Measurements from ENCODE around the gene PPP1R13B.

Gene PPP1R13B

DNA sequence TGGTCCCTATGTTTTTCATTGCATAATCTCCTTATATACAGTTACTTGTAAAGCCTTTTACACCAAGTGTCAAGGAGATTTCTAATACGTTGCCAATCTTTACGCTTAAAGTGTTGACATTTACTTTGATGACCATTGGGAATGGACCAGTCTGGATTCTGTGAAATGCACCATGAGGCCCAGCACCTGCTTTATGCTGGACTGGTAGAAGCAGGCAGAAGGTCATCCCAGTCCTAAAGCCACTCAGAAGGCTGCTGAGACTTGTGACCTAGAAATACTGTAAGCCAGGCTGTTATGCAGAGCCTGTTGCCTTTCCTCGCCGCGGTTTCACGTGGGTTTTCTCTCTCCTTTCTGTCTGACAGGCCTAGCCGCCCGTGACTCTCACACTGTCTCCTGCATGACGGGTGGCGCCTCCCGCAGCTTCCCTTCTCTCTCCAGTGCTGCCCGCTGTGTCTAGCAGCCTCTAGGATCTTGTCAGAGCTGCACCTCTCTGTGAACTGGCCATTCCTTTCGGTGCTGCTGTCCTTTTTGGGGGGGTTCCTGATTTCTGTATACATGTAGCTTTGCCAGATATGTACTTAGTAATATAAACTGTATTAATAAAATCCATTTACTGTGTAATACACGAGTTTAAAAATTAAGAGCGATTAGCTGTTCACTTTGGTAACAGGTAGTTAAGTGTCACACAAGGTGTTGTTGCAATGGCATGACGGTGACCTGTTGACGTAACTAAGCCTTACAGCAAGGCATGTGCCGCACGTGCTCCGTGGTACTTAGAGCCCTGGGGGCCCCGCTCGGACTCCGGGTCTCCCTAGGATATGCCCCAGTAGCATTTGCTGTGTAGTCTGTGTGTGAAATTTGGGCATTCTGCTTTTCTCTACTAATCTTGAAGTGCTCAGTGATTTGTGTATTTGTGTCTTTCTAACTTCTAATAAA lies 161.8 kb downstream of the PPP1R13B start:
- no peak for DNase-seq (ENCODE audit: low spot score)

DNA sequence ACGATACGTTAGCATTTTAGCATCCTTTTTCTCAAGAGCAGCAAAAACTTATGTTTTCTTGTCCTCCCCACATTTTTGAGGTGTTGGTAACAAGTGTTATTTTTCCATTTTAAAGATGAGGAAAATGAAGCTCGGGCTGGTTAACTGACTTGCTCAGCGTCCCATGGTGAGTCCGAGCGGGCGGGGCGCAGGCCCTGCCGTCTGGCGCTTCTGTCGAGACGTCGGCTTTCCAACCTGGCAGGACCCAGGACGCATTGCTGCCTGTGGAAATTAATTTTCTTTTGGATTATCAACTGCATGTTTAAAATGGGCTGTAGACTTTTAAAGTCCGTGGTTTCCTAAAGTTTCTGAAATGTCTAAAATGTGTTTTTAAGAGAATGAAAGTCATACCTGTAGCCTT lies 162.5 kb downstream of the PPP1R13B start:
- no peak for DNase-seq (ENCODE audit: low spot score)

DNA sequence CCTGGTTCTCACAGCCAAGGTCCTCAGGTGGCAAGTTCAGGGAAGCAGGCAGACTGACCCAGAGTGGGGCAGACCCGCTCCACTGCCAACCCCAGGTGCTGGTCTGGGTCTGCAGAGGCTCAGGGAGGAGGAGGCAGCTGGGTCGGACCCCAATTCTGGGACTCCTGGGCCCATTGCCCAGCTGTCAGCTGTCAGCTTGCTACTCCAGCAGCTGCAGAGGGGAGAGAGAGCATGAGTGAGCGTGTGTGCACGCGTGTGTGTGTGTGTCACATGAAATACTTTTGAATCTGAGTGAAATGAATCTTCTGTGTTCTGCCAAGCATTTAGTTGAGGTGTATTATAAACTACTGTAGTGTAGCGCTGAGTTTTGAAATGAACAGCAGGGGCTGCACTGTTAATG lies 162.9 kb downstream of the PPP1R13B start:
- no peak for DNase-seq (ENCODE audit: low spot score)
